RCC 7860 (cell line): Measurements from ENCODE around the gene IFT57.
A peak's percentile ranks its signal among the peaks of the same experiment; 100 is the strongest.
"Not testable (repeated sequence)": the region's sequence is repeated elsewhere in the genome, so short reads cannot be mapped to it uniquely, and the experiment has no call there.

Experiments used
- DNase-seq: peaks from one replicate; pipeline ENCODE4 v3.0.0-alpha.2; 2015; ENCODE audit warnings: low spot score
- FAIRE-seq: peaks from 2 replicates; lab custom pipeline; 2012; peaks lifted over from hg19 to GRCh38; lab: Jason Lieb, UNC

The IFT57 gene

DNA sequence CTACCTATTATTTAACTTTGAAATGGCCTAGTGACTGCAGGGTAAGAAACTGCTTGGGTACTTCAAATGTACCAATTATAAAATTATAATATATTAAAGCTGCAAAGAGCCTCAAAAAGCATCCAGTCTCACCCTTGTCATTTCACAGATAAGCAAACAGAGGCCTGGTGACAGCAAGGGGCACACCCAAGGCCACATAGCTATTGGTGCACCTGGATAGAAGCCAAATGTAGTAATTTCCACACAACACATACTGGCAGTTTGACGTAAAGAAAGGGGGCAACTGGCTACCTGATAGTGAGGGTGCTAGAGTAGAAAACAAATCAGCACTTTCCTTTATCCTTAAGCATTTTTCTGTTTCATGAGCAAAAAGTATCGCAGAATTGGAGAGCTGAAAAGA is 51.1 kb downstream of the IFT57 start:
- FAIRE-seq (no peak), DNase-seq (no peak)

DNA sequence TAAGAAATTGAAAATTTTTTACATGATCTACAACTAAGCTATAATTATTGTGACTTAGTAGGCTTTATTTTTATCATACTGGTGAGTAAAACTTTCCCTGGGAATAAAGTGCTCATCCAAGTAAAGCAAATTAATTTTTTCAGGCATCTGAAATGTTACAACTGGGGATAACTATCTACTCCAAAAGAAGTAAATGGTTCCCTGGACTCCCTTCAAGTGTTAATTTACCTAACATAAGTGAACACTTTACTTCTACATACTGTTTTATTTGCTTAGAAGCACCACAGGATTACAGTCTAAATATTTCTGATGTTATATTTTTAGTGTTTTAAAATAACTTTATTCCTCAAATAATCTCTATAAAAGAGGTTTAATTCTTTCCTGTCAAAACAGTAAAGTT is 57.8 kb downstream of the IFT57 start:
- FAIRE-seq: no peak
- DNase-seq: no peak

DNA sequence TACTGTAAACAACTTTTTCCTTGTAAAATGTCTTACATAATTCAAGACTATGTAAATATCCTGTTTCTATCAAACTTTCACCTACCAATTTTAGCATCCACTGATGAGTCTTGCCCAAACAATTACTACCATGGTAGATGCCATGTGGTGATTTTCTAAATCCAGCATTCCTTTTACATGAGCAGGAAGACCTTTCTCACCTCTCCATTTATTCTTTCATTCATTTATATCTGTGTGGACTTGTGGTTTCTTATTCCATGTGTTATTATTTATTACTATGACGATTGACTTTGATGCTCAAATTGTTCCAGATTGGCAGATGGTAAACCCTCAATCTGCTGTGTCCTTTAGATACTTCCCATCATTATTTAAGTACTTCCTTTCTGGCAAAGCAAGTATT is 62.4 kb downstream of the IFT57 start:
- FAIRE-seq (no peak), DNase-seq (peak; percentile 29)

DNA sequence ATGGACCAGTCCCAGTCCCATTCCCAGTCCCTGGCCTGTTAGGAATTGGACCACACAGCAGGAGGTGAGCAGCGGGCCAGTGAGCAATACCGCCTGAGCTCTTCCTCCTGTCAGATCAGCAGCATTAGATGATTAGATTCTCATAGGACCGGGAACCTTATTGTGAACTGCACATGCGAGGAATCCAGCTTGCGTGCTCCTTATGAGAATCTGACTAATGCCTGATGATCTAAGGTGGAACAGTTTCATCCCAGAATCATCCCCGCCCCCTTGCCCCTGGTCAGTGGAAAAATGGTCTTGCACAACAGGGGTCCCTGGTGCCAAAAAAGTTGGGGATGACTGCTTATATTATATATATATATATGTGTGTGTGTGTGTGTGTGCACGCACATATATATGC is 63.1 kb downstream of the IFT57 start:
- DNase-seq: no peak
- FAIRE-seq: no peak

GRCh38 chr3:108158251-108158650 is 64.0 kb downstream of the IFT57 start:
- DNase-seq (no peak), FAIRE-seq (no peak)

GRCh38 chr3:108157273-108157672 is 65.0 kb downstream of the IFT57 start:
- DNase-seq (no peak), FAIRE-seq (no peak)

GRCh38 chr3:108156312-108156853 is 65.8 kb downstream of the IFT57 start:
- FAIRE-seq: no peak
- DNase-seq: no peak

GRCh38 chr3:108155642-108156041 is 66.6 kb downstream of the IFT57 start:
- DNase-seq: not testable (repeated sequence)

DNA sequence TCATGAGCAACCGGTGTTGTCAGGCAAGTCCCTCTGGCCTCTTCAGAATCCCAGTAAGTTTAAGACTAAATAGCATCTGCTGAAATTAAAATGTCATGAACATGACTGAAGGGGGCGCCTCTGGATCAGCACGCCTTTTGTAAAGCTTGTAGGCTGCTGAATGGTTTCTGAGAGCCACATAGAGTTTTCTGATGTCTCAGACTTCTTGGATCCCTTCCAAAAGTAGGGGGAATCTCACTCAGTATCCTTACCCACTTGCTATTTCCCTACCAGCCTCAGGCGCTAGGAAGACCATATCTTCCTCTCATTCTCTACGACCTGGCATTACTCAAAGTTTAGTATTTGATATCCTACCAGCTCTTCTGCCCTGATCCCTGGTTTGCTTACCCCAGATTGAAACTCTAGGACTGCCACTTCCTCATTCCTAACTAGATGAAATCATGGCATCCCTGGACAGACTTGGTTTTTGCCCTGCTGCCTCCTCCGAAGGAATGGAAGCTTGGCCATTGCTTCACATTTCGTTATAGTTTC is 68.7 kb downstream of the IFT57 start:
- FAIRE-seq (no peak), DNase-seq (peak; percentile 55)

More at GRCh38 chr3:108155642-108156041, 66.6 kb downstream of the IFT57 start:
- not testable (repeated sequence) for FAIRE-seq

DNA sequence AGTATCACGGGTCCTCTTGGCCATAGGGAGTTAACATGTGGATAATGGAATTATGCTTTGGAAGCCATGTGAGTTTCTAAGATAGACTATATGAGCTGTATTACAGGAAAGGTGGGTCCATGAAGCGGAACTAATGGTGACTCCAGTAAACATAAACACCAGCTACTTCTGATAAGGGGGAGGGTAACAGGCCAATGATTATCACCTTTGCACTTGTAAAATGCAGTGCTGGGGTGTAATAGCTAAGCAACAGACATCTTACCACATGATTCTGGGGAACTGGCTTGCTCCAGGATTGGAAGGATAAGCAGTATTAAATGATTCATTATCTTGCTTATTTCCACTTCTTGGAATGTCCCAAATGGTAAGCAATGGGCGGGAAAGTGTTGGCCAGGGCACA is 70.0 kb downstream of the IFT57 start:
- FAIRE-seq (no peak), DNase-seq (no peak)

GRCh38 chr3:108150200-108150599 is 72.0 kb downstream of the IFT57 start:
- FAIRE-seq (no peak), DNase-seq (no peak)

- DNase-seq: no peak
- FAIRE-seq: no peak
Measured at GRCh38 chr3:108146139-108146538, 76.1 kb downstream of the IFT57 start.

GRCh38 chr3:108145578-108145977 is 76.6 kb downstream of the IFT57 start:
- DNase-seq: no peak
- FAIRE-seq: no peak

DNA sequence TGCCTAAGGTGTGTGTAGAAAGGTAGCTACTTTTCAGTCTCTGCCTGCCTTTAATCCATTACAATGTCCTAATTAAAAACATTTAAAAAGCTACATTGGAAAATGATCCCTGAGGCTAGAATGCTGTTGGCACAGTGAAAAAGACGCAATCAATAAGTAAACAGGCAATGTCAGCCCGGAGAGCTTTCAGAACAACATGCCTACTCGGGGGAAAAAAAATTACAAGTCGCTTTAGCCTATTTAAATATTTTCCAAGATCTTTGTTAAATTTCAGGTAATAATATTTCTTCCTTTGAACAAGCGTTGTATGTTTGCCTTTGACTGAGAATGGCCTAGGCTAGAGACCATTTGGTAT is 84.8 kb downstream of the IFT57 start:
- no peak for FAIRE-seq
- no peak for DNase-seq

- no peak for FAIRE-seq
- DNase-seq: no peak
Measured at GRCh38 chr3:108136561-108137459, 85.4 kb downstream of the IFT57 start.

DNA sequence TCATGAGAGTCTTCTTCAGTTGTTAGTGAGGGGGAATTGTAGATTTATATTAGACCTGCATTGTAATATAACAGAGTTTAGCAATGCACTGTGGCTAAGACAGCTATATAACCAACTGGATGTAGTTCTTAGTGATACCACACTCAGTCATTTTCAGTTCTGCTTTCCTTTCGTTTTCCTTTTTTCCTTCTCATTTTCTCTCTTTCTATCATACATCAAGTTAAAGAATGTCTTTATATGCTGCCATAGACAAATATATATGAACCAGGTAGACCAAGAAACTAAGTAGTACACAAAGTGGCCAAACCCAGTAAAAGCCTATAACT is 87.7 kb downstream of the IFT57 start:
- DNase-seq (no peak), FAIRE-seq (no peak)

DNA sequence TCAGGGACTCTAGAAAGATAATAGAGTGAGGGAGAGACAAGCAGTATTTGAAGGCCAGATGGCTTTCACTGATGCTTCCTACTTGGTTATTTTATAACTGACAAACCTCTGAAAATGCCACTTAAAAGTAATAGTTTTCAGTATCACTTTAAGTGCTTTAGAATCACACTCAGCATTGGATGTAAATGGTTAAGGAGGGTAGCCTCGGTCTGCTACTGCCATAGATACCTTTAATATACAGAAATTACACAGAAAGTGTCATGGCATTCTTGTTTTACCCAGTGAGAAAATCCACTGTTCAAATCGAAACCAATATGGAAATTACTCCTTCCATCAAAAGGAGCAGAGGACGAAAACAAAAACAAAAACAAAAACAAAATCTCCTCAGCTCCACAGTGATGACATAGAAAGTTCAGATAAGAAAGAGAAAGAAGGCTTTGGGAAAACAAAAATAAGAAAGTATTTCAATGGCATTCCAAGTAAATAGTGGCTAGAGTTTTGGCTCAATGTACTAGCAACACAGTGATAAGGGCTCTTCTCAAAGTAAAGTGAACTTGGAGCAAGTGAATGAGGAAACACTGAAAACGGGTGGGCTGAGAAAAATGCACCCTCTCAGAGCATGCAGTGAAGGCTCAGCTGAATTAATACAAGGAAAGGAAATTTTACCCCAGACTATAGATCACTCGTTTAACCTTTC is 88.2 kb downstream of the IFT57 start:
- DNase-seq: no peak
- FAIRE-seq: no peak

GRCh38 chr3:108133048-108133369 is 89.2 kb downstream of the IFT57 start:
- no peak for FAIRE-seq
- no peak for DNase-seq

GRCh38 chr3:108131475-108132134 is 90.6 kb downstream of the IFT57 start:
- DNase-seq: no peak

DNA sequence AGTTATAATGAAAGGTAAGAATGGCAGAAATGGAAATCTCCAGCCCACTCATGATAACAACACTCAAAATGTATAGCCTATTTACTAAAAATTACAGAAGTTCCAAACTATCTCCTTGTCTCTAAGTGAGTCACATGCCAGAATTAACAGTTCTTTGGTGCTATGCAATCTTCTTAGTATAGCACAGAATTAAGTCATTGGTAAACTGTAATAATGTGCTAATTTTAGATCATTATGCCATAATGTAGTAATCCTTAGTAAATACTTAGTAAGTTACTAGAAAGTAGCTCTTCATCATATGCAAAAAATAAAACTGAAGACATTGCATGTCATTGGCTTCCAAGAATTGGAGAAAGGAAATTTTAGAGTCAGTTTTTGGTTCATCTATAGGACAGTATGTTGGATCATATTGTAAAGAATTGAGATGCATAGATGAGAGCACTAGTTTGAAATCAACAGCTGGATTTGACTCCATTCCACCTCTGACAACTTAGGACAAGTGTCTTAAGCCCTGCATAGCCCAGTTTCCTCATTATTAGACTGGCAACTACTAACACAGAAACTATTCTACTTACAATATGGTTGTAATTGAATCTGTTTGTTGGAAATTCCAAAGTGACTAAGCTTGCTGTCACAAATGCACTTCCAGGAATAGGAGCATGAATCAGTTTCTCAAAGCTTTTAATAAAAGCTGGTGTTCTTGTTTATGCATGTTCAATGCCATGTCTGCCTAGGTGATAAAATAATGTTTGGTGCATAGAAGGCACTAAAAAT is 91.3 kb downstream of the IFT57 start:
- peak; percentile 84 for FAIRE-seq
- peak; percentile 80 for DNase-seq

More at GRCh38 chr3:108131475-108132134, 90.6 kb downstream of the IFT57 start:
- FAIRE-seq: no peak

DNA sequence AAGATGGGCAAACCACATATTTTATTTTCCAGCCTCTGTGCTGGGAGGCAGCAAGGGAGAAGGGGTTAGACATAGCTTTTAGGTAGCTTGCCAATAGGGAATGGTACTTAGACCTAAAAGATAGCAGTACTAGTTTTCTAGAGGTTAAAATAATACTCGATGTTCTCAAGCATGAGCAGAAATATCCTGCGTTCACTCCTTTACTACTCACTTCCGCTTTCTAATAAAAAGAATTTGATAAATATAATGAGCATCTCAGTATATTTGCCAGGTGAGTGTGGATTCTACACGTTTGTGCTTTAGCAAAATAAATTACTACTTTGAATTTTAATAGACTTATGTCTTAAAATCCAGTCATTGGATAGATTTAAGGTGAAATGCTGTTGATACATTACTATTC is 92.0 kb downstream of the IFT57 start:
- FAIRE-seq: no peak

More for the DNA sequence above, 92.0 kb downstream of the IFT57 start:
- no peak for DNase-seq
